SK-N-SH treated with all-trans-retinoic acid at 6 μM for 48 hours (cell line): ENCODE measurements around the gene KCNH5.

Experiments used
- ARNTL ChIP-seq: fragments of 450-650 bp; formaldehyde crosslinking; IDR thresholded peaks from 2 replicates; pipeline ENCODE4 v1.5.0; 2020; ENCODE audit warnings: low read depth, mild to moderate bottlenecking, moderate library complexity, borderline replicate concordance
- BACH2 ChIP-seq: fragments of 250-450 bp; sonication (Bioruptor Pico); IDR thresholded peaks from 2 replicates; pipeline ENCODE4 v1.9.0; 2021; ENCODE audit warnings: mild to moderate bottlenecking, borderline replicate concordance
- ESRRG ChIP-seq: fragments of 250-450 bp; sonication (Bioruptor Pico); IDR thresholded peaks from 2 replicates; pipeline ENCODE4 v1.6.1; 2021; ENCODE audit warnings: mild to moderate bottlenecking
- GLIS3 ChIP-seq: fragments of 250-450 bp; sonication (Bioruptor Pico); IDR thresholded peaks from 2 replicates; pipeline ENCODE4 v1.5.0; 2020; ENCODE audit warnings: mild to moderate bottlenecking, moderate library complexity
- OSR1 ChIP-seq: fragments of 250-450 bp; sonication (Bioruptor Pico); IDR thresholded peaks from 2 replicates; pipeline ENCODE4 v1.8.0; 2022; ENCODE audit warnings: moderate library complexity, mild to moderate bottlenecking, inconsistent platforms
- PATZ1 ChIP-seq: fragments of 250-450 bp; sonication (Bioruptor Pico); IDR thresholded peaks from 2 replicates; pipeline ENCODE4 v1.8.0; 2020; ENCODE audit warnings: mild to moderate bottlenecking, moderate library complexity, borderline replicate concordance
- RARB ChIP-seq: fragments of 250-450 bp; sonication (Bioruptor Pico); IDR thresholded peaks from 2 replicates; pipeline ENCODE4 v1.8.0; 2021; ENCODE audit warnings: mild to moderate bottlenecking, moderate library complexity
- TOX ChIP-seq: fragments of 250-450 bp; sonication (Bioruptor Pico); IDR thresholded peaks from 2 replicates; pipeline ENCODE4 v1.8.0; 2021; ENCODE audit warnings: mild to moderate bottlenecking, moderate library complexity, borderline replicate concordance
- ZFP3 ChIP-seq: fragments of 250-450 bp; sonication (Bioruptor Pico); IDR thresholded peaks from 2 replicates; pipeline ENCODE4 v1.5.0; 2020; ENCODE audit warnings: mild to moderate bottlenecking, moderate library complexity
- ZFP30 ChIP-seq: fragments of 450-650 bp; formaldehyde crosslinking; IDR thresholded peaks from 2 replicates; pipeline ENCODE4 v1.5.0; 2022; ENCODE audit warnings: mild to moderate bottlenecking, moderate library complexity
- ZNF70 ChIP-seq: fragments of 450-650 bp; formaldehyde crosslinking; IDR thresholded peaks from 2 replicates; pipeline ENCODE4 v1.5.0; 2020; ENCODE audit warnings: mild to moderate bottlenecking, moderate library complexity
- TF ChIP-seq, protein P1 (sequence below): fragments of 250-450 bp; sonication (Bioruptor Pico); IDR thresholded peaks from 2 replicates; pipeline ENCODE4 v1.8.0; 2021; ENCODE audit warnings: low read depth, mild to moderate bottlenecking, moderate library complexity, borderline replicate concordance
- TF ChIP-seq, protein P2 (sequence below): fragments of 250-450 bp; sonication (Bioruptor Pico); IDR thresholded peaks from 2 replicates; pipeline ENCODE4 v1.5.1; 2021; ENCODE audit warnings: mild to moderate bottlenecking, moderate library complexity

DNA sequence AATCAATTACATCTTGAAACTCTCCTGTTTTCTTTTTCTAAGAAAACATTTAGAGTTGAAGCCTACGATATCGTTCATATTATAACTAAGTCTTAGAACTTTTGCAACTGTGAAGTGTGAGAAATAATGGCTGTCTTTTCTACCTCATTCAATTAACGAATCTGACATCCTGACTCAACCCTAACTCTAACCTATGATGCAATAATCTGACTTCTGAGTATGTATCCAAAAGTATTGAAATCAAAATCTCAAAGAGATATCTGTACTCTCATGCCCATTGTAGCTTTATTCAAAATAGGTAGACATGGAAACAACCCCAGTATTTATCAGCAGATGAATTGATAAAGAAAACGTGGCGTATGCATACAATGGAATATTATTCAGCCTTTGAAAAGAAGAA, 252.7 kb downstream of the KCNH5 start:
- TF ChIP-seq, protein P1, sequence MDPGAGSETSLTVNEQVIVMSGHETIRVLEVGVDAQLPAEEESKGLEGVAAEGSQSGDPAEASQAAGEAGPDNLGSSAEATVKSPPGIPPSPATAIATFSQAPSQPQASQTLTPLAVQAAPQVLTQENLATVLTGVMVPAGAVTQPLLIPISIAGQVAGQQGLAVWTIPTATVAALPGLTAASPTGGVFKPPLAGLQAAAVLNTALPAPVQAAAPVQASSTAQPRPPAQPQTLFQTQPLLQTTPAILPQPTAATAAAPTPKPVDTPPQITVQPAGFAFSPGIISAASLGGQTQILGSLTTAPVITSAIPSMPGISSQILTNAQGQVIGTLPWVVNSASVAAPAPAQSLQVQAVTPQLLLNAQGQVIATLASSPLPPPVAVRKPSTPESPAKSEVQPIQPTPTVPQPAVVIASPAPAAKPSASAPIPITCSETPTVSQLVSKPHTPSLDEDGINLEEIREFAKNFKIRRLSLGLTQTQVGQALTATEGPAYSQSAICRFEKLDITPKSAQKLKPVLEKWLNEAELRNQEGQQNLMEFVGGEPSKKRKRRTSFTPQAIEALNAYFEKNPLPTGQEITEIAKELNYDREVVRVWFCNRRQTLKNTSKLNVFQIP (CRISPR knock-in tag) = no peak
- TF ChIP-seq ESRRG (CRISPR knock-in tag) (no peak), BACH2 (CRISPR knock-in tag) (no peak), ZFP3 (no peak), RARB (CRISPR knock-in tag) (no peak), ZNF70 (CRISPR knock-in tag) (no peak), TOX (CRISPR knock-in tag) (no peak), ZFP30 (CRISPR knock-in tag) (no peak), PATZ1 (CRISPR knock-in tag) (no peak), ARNTL (CRISPR knock-in tag) (no peak), OSR1 (CRISPR knock-in tag) (no peak), GLIS3 (CRISPR knock-in tag) (no peak)
- TF ChIP-seq, protein P2, sequence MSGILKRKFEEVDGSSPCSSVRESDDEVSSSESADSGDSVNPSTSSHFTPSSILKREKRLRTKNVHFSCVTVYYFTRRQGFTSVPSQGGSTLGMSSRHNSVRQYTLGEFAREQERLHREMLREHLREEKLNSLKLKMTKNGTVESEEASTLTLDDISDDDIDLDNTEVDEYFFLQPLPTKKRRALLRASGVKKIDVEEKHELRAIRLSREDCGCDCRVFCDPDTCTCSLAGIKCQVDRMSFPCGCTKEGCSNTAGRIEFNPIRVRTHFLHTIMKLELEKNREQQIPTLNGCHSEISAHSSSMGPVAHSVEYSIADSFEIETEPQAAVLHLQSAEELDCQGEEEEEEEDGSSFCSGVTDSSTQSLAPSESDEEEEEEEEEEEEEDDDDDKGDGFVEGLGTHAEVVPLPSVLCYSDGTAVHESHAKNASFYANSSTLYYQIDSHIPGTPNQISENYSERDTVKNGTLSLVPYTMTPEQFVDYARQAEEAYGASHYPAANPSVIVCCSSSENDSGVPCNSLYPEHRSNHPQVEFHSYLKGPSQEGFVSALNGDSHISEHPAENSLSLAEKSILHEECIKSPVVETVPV = no peak
